OCI-LY1 (cell line): ENCODE measurements around the gene ARHGEF11.

Experiments used
- H2AFZ ChIP-seq: fragments of 200-600 bp; sonication (generic), shearing (Covaris generic); 2 replicates; pipeline ENCODE4 v1.6.0; 2014; ENCODE audit warnings: antibody characterized with exemption, mild to moderate bottlenecking, low read length
- H3F3A ChIP-seq: fragments of 200-600 bp; sonication (generic), shearing (Covaris generic); 2 replicates; pipeline ENCODE4 v1.6.0; 2014; ENCODE audit warnings: mild to moderate bottlenecking, antibody characterized with exemption, low read length, moderate library complexity; ENCODE audit not compliant: insufficient read depth
- H3K27ac ChIP-seq: fragments of 200-600 bp; sonication (generic); 2 replicates; pipeline ENCODE4 v1.5.1; 2014; ENCODE audit warnings: low read length, mixed run types, mild to moderate bottlenecking, low read depth; ENCODE audit not compliant: poor library complexity, severe bottlenecking
- H3K27me3 ChIP-seq: fragments of 200-600 bp; sonication (generic); 2 replicates; pipeline ENCODE4 v1.6.0; 2014; ENCODE audit warnings: antibody characterized with exemption, mild to moderate bottlenecking, low read length, moderate library complexity; ENCODE audit not compliant: insufficient read depth
- H3K36me3 ChIP-seq: fragments of 200-600 bp; sonication (generic); 2 replicates; pipeline ENCODE4 v1.6.1; 2014; ENCODE audit warnings: mild to moderate bottlenecking, antibody characterized with exemption, low read length, moderate library complexity, mixed read lengths; ENCODE audit not compliant: insufficient read depth
- H3K4me1 ChIP-seq: fragments of 200-600 bp; sonication (generic); 2 replicates; pipeline ENCODE4 v1.5.1; 2014; ENCODE audit warnings: mild to moderate bottlenecking, low read length, moderate library complexity; ENCODE audit not compliant: insufficient read depth, severe bottlenecking
- H3K4me2 ChIP-seq: fragments of 200-600 bp; sonication (generic), shearing (Covaris generic); 2 replicates; pipeline ENCODE4 v1.6.1; 2014; ENCODE audit warnings: low read length
- H3K4me3 ChIP-seq: fragments of 200-600 bp; sonication (generic); 2 replicates; pipeline ENCODE4 v1.5.1; 2014; ENCODE audit warnings: low read length, low read depth, mild to moderate bottlenecking, mixed read lengths; ENCODE audit not compliant: poor library complexity, severe bottlenecking
- H3K79me2 ChIP-seq: fragments of 200-600 bp; shearing (Covaris generic); 2 replicates; pipeline ENCODE4 v1.6.1; 2016; ENCODE audit warnings: mixed run types, low read length, mixed read lengths; ENCODE audit not compliant: insufficient read depth
- H3K9ac ChIP-seq: fragments of 200-600 bp; sonication (generic), shearing (Covaris generic); 2 replicates; pipeline ENCODE4 v1.6.1; 2014; ENCODE audit warnings: mild to moderate bottlenecking, low read length, mixed read lengths
- H3K9me2 ChIP-seq: fragments of 200-600 bp; sonication (generic), shearing (Covaris generic); 2 replicates; pipeline ENCODE4 v1.6.1; 2014; ENCODE audit warnings: low read depth, mild to moderate bottlenecking, low read length, mixed read lengths
- H3K9me3 ChIP-seq: fragments of 200-600 bp; shearing (Covaris generic); 2 replicates; pipeline ENCODE4 v1.6.1; 2014; ENCODE audit warnings: low read length, mixed read lengths
- H4K20me1 ChIP-seq: fragments of 200-600 bp; sonication (generic), shearing (Covaris generic); 2 replicates; pipeline ENCODE4 v1.6.0; 2016; ENCODE audit warnings: mild to moderate bottlenecking, low read length; ENCODE audit not compliant: insufficient read depth
- EZH2 ChIP-seq: fragments of 200-600 bp; sonication (generic), shearing (Covaris generic); IDR thresholded peaks from 2 replicates; pipeline ENCODE4 v1.8.0; 2017; ENCODE audit warnings: borderline replicate concordance, mixed run types, mild to moderate bottlenecking, antibody characterized with exemption, low read length, moderate library complexity, mixed read lengths
- TF ChIP-seq, protein P1 (sequence below): fragments of 200-600 bp; sonication (generic), shearing (Covaris generic); IDR thresholded peaks from 2 replicates; pipeline ENCODE4 v1.5.1; 2017; ENCODE audit warnings: mild to moderate bottlenecking, antibody characterized with exemption, low read length, moderate library complexity, mixed read lengths

The ARHGEF11 gene

DNA sequence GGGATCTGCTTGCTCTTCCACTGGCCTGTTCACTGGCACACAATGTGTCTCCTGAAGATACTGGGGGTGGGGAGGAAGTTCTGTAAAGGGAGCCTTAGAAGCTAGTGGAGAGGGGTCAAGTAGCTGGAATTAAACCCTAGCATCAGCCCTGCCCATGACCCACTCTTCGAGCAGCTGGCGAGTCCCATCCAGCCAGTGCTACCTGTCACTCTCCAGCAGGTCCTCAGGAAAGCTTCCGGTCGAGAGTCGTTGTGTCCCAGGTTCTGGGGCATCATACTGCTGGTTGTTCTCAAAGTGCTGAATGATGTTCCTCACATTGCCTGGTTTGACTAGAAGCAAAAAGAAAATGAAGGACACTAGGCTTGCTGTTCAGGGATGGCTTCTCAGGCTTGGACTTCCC is 94.2 kb downstream of the ARHGEF11 start:
- no peaks in the 10 kb centered on the region for H3K9me3 ChIP-seq
- H3K27ac ChIP-seq: no peak overlapping the region
- H3K79me2 ChIP-seq: no peaks in the 10 kb centered on the region
- no peak overlapping the region for H3K4me3 ChIP-seq
- H2AFZ ChIP-seq: no peak overlapping the region
- H4K20me1 ChIP-seq: no peaks in the 10 kb centered on the region
- 0 out of 2 replicates have a peak, but pooled peaks cover 10% of the 10 kb centered on the region for H3K27me3 ChIP-seq
- no peaks in the 10 kb centered on the region for H3K4me1 ChIP-seq
- no peaks in the 10 kb centered on the region for H3K9me2 ChIP-seq
- no peak for TF ChIP-seq EZH2
- TF ChIP-seq, protein P1, sequence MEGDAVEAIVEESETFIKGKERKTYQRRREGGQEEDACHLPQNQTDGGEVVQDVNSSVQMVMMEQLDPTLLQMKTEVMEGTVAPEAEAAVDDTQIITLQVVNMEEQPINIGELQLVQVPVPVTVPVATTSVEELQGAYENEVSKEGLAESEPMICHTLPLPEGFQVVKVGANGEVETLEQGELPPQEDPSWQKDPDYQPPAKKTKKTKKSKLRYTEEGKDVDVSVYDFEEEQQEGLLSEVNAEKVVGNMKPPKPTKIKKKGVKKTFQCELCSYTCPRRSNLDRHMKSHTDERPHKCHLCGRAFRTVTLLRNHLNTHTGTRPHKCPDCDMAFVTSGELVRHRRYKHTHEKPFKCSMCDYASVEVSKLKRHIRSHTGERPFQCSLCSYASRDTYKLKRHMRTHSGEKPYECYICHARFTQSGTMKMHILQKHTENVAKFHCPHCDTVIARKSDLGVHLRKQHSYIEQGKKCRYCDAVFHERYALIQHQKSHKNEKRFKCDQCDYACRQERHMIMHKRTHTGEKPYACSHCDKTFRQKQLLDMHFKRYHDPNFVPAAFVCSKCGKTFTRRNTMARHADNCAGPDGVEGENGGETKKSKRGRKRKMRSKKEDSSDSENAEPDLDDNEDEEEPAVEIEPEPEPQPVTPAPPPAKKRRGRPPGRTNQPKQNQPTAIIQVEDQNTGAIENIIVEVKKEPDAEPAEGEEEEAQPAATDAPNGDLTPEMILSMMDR: no peak
- H3K9ac ChIP-seq: no peak overlapping the region
- no peaks in the 10 kb centered on the region for H3K36me3 ChIP-seq
- no peak overlapping the region for H3K4me2 ChIP-seq
- no peaks in the 10 kb centered on the region for H3F3A ChIP-seq

DNA sequence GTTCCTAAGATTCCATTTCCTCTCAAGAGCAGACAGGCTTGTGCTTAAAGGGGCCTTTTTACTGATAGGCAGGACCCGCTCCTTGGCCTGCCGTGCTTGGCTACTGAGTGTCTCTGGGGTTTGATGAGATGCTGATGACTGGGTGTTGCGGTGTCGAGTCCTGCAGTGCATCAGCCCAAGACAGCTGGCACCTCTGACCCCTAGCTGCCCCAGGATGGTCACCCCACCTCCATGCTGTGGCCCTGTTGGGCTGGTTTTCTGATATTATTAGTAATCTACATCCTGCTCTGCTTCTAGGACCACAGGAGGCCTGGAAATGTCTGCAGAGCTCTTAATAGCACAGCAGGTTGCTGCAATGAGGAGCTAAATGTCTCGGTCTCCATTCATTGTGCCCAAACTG is 96.4 kb downstream of the ARHGEF11 start:
- Histone ChIP-seq H3K9me2 (no peaks in the 10 kb centered on the region), H3K9me3 (no peaks in the 10 kb centered on the region), H3K79me2 (no peaks in the 10 kb centered on the region), H3K4me1 (no peaks in the 10 kb centered on the region), H3K36me3 (no peaks in the 10 kb centered on the region), H4K20me1 (no peaks in the 10 kb centered on the region), H2AFZ (no peak overlapping the region), H3K27ac (no peak overlapping the region), H3K9ac (no peak overlapping the region), H3F3A (no peaks in the 10 kb centered on the region), H3K4me2 (no peak overlapping the region), H3K27me3 (0 out of 2 replicates have a peak, but pooled peaks cover 10% of the 10 kb centered on the region), H3K4me3 (no peak overlapping the region)
- TF ChIP-seq EZH2: no peak
- TF ChIP-seq, protein P1: no peak

DNA sequence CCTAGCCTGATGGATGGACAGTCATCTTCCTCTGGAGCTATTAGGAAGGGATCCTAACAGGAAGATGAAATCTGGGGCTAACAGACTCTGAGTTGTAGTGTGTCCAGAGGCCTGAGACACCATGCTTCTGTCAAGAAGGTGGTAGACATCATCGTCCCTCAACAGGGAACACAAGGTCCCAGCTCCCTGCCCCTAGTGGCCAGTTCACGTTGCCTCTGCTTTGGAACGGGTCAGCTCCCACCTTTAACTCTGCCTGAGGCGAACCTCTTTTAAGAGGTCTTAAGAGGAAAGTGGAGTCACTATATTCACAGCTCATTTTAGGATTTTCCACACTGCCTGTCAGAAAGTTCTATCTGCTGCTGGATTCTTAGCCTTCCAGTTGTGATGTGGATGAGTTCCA is 96.8 kb downstream of the ARHGEF11 start:
- Histone ChIP-seq H3K27me3 (0 out of 2 replicates have a peak, but pooled peaks cover 10% of the 10 kb centered on the region), H3K4me2 (no peak overlapping the region), H3K9me3 (no peaks in the 10 kb centered on the region), H3K9me2 (no peaks in the 10 kb centered on the region), H3F3A (no peaks in the 10 kb centered on the region), H3K36me3 (no peaks in the 10 kb centered on the region), H3K4me3 (no peak overlapping the region), H3K9ac (no peak overlapping the region), H2AFZ (no peak overlapping the region), H4K20me1 (no peaks in the 10 kb centered on the region), H3K4me1 (no peaks in the 10 kb centered on the region), H3K27ac (no peak overlapping the region), H3K79me2 (no peaks in the 10 kb centered on the region)
- TF ChIP-seq EZH2: no peak
- TF ChIP-seq, protein P1: no peak
